Endothelial cell of umbilical vein (primary cell): ENCODE results near the gene ITGA3.

Experiments used
- CTCF ChIP-seq, 2 donors: IDR thresholded peaks; 1 replicate in 1 of 2; 2 replicates in 1 of 2; pipeline ENCODE4 v1.5.1; 2011; ENCODE audit warnings: low read length in 2 of 2, mild to moderate bottlenecking in 2 of 2, moderate library complexity in 2 of 2, control low read depth in 1 of 2, inconsistent platforms in 1 of 2, low read depth in 1 of 2; ENCODE audit not compliant: insufficient read depth in 1 of 2; ENCODE audit errors: extremely low read depth in 1 of 2
- EZH2 ChIP-seq: IDR thresholded peaks from 2 replicates; pipeline ENCODE4 v1.6.1; 2012; ENCODE audit warnings: borderline replicate concordance, low read depth, mild to moderate bottlenecking, moderate library complexity, low read length, inconsistent platforms; ENCODE audit not compliant: severe bottlenecking
- FOS ChIP-seq: IDR thresholded peaks from 2 replicates; pipeline ENCODE4 v1.6.1; 2011; ENCODE audit warnings: mild to moderate bottlenecking, low read length, moderate library complexity, borderline replicate concordance; ENCODE audit not compliant: insufficient read depth
- JUN ChIP-seq: IDR thresholded peaks from 2 replicates; pipeline ENCODE4 v1.6.1; 2011; ENCODE audit warnings: borderline replicate concordance, low read depth; ENCODE audit not compliant: insufficient read length, insufficient read depth
- MAX ChIP-seq: IDR thresholded peaks from 2 replicates; pipeline ENCODE4 v1.6.1; 2011; ENCODE audit not compliant: insufficient read depth, insufficient read length
- POLR2A ChIP-seq: IDR thresholded peaks from 2 replicates; pipeline ENCODE4 v1.6.1; 2012; ENCODE audit warnings: low read depth, mild to moderate bottlenecking, control low read depth, low read length

- TF ChIP-seq CTCF (IDR thresholded peaks at IDR 0.05; ENCODE audit: extremely low read depth in 1 of 2, insufficient read depth in 1 of 2, low read depth in 1 of 2, low read length in 2 of 2) = no peak
- TF ChIP-seq POLR2A = no peak
- TF ChIP-seq FOS = no peak
- no peak for TF ChIP-seq EZH2
- no peak for TF ChIP-seq MAX
- TF ChIP-seq JUN = no peak
These were observed 11.1 kb downstream of the ITGA3 start for GRCh38 chr17:50066995-50067394.
